AG04450 (cell line): Measurements from ENCODE around the gene TBC1D7. TPM values are rescaled to one million over a fixed set of nuclear protein-coding genes. Genes with fewer than 3 reads are reported as not detected.

Experiments
- CTCF ChIA-PET: fragments of 300-600, 350-600 bp; formaldehyde crosslinking; extraction: SDS; loops from one replicate; lab custom pipeline; 2022; ENCODE audit warnings: antibody characterized with exemption, inconsistent platforms; lab: Charles Lee
- POLR2A ChIA-PET: fragments of 350-600 bp; formaldehyde crosslinking; extraction: SDS; loops from one replicate; lab custom pipeline; 2021; ENCODE audit warnings: antibody characterized with exemption, inconsistent platforms; lab: Yijun Ruan, JAX
- DNase-seq: peaks from one replicate; pipeline ENCODE4 v3.0.0-alpha.2; 2011; ENCODE audit warnings: low read depth, low spot score
- H3K27ac ChIP-seq: one replicate; pipeline ENCODE4 v1.5.1; 2012; ENCODE audit warnings: low read depth, low read length, control low read depth
- H3K27me3 ChIP-seq: one replicate; pipeline ENCODE4 v1.6.0; 2012; ENCODE audit warnings: low read length; ENCODE audit not compliant: control insufficient read depth, insufficient read depth
- H3K4me3 ChIP-seq: 2 replicates; pipeline ENCODE4 v1.5.1; 2011; ENCODE audit warnings: mild to moderate bottlenecking, low read depth, low read length, control low read depth
- H3K9me3 ChIP-seq: 2 replicates; pipeline ENCODE4 v1.5.1; 2012; ENCODE audit warnings: low read length; ENCODE audit not compliant: control insufficient read depth, insufficient read depth
- polyA plus RNA-seq: library from polyadenylated mRNA; depleted of rRNA; stranded (reverse); fragments of >200 nt; gene quantifications from 2 replicates; pipeline ENCODE4 v1.2.3, GENCODE V29; 2011
- TF ChIP-seq, protein P1 (sequence below): IDR thresholded peaks from 2 replicates; pipeline ENCODE4 v1.5.1; 2011; ENCODE audit warnings: low read depth, low read length, control low read depth, inconsistent platforms

Gene TBC1D7
- polyA plus RNA-seq, 1 experiment = 37.6 TPM

GRCh38 chr6:13299403-13299821, 28.9 kb downstream of the TBC1D7 start:
- Histone ChIP-seq H3K9me3 (no peaks in the 10 kb centered on the region), H3K4me3 (no peak overlapping the region), H3K27ac (no peak overlapping the region), H3K27me3 (no peaks in the 10 kb centered on the region)
- ChIA-PET POLR2A (no interaction called here), CTCF (no interaction called here)
- TF ChIP-seq, protein P1, sequence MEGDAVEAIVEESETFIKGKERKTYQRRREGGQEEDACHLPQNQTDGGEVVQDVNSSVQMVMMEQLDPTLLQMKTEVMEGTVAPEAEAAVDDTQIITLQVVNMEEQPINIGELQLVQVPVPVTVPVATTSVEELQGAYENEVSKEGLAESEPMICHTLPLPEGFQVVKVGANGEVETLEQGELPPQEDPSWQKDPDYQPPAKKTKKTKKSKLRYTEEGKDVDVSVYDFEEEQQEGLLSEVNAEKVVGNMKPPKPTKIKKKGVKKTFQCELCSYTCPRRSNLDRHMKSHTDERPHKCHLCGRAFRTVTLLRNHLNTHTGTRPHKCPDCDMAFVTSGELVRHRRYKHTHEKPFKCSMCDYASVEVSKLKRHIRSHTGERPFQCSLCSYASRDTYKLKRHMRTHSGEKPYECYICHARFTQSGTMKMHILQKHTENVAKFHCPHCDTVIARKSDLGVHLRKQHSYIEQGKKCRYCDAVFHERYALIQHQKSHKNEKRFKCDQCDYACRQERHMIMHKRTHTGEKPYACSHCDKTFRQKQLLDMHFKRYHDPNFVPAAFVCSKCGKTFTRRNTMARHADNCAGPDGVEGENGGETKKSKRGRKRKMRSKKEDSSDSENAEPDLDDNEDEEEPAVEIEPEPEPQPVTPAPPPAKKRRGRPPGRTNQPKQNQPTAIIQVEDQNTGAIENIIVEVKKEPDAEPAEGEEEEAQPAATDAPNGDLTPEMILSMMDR = no peak
- DNase-seq = no peak

DNA sequence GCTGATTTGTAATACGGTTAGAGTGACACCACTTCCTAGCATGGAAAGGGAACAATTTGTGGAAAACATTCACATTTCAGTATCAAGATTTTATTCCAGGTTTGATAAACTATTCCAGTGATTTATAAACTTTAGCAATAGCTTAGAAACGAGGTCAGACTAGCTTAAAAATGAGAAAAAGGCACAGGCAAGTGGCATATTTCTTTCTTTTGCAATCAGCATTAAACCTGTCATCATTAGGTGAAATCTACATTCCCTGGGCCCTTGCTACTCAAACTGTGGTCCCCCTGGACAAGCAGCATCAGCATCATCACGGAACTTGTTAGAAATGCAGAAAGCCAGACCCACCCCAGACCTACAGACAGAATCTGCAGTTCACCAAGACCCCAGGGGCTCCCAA, 29.9 kb downstream of the TBC1D7 start:
- DNase-seq = no peak
- CTCF ChIA-PET = no interaction called here
- Histone ChIP-seq H3K9me3 (no peaks in the 10 kb centered on the region), H3K27ac (no peak overlapping the region), H3K4me3 (no peak overlapping the region), H3K27me3 (no peaks in the 10 kb centered on the region)
- TF ChIP-seq, protein P1 = no peak
- POLR2A ChIA-PET = interaction anchor here (1.0 kb wide), 1 partner anchor 30 kb away, joined by 3 read pairs; the partner anchor contains the start of gene TBC1D7

- no peak overlapping the region for H3K27ac ChIP-seq
- H3K27me3 ChIP-seq = no peaks in the 10 kb centered on the region
- no peak overlapping the region for H3K4me3 ChIP-seq
- POLR2A ChIA-PET = no interaction called here
- DNase-seq = no peak
- no peaks in the 10 kb centered on the region for H3K9me3 ChIP-seq
- TF ChIP-seq, protein P1 = no peak
- CTCF ChIA-PET = no interaction called here
Observed at GRCh38 chr6:13297391-13297790, 30.9 kb downstream of the TBC1D7 start.

- CTCF ChIA-PET = no interaction called here
Observed at GRCh38 chr6:13296536-13296997, 31.8 kb downstream of the TBC1D7 start.

DNA sequence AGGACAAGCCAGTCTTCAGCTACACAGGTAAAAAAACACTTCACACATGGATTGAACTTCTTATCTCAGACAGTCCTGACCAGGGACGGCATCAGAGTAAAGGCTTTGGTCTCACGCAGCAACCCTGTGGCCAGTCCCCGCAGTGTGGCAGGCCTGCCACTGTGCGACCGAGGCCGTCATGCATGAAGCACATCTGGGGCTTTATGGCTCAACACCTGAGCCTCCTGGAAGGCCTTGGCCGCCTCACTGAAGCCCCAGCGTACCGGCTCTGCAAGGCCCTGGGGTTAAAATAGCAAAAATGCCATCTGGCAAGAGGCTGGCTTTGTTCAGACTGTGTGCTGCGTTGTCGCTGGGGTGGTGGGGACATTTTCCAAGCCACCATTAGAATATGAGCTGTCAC, 32.8 kb downstream of the TBC1D7 start:
- Histone ChIP-seq H3K27me3 (no peaks in the 10 kb centered on the region), H3K9me3 (no peaks in the 10 kb centered on the region), H3K27ac (no peak overlapping the region), H3K4me3 (no peak overlapping the region)
- TF ChIP-seq, protein P1 = no peak
- DNase-seq = no peak
- CTCF ChIA-PET = no interaction called here
- POLR2A ChIA-PET = no interaction called here

More at GRCh38 chr6:13296536-13296997, 31.8 kb downstream of the TBC1D7 start:
- Histone ChIP-seq H3K27ac (no peak overlapping the region), H3K27me3 (no peaks in the 10 kb centered on the region), H3K9me3 (no peaks in the 10 kb centered on the region), H3K4me3 (no peak overlapping the region)
- DNase-seq = no peak
- POLR2A ChIA-PET = no interaction called here
- TF ChIP-seq, protein P1 = no peak
